Activated CD8-positive, alpha-beta T cell treated with anti-CD3 and anti-CD28 coated beads for 36 hours (primary cell): ENCODE results near the gene TMEM37. TPM values are rescaled to one million over a fixed set of nuclear protein-coding genes. Genes with fewer than 3 reads are reported as not detected.

Experiments used
- ATAC-seq: fragments of 200-7000 bp; cut with Tn5 transposase; one replicate; pipeline ENCODE4 v1.10.0; 2021; ENCODE audit warnings: mild to moderate bottlenecking, moderate library complexity
- CTCF ChIA-PET: fragments of 350-600 bp; sonication (Branson Sonifier 250); formaldehyde crosslinking; loops from one replicate; lab custom pipeline; 2021; ENCODE audit warnings: antibody characterized with exemption; lab: Charles Lee
- POLR2A ChIA-PET: fragments of 350-600 bp; sonication (Branson Sonifier 250); formaldehyde crosslinking; loops from one replicate; lab custom pipeline; 2021; ENCODE audit warnings: antibody characterized with exemption; lab: Charles Lee
- DNase-seq: peaks from one replicate; pipeline ENCODE4 v3.0.0-alpha.2; 2020
- H3K27ac Mint-ChIP-seq: one replicate; pipeline ENCODE4 v1.8.0; 2021; ENCODE audit warnings: mild to moderate bottlenecking, mixed read lengths
- H3K27me3 Mint-ChIP-seq: one replicate; pipeline ENCODE4 v1.8.0; 2021; ENCODE audit warnings: mixed read lengths
- H3K36me3 Mint-ChIP-seq: one replicate; pipeline ENCODE4 v1.8.0; 2021; ENCODE audit warnings: low read depth, mixed read lengths
- H3K4me1 Mint-ChIP-seq: one replicate; pipeline ENCODE4 v1.8.0; 2021; ENCODE audit warnings: low read depth, mixed read lengths
- H3K4me3 Mint-ChIP-seq: one replicate; pipeline ENCODE4 v1.8.0; 2021; ENCODE audit warnings: mild to moderate bottlenecking, moderate library complexity, mixed read lengths
- H3K9me3 Mint-ChIP-seq: one replicate; pipeline ENCODE4 v1.8.0; 2021; ENCODE audit warnings: mixed read lengths
- CTCF ChIP-seq: fragments of 200-600 bp; IDR thresholded peaks from one replicate; pipeline ENCODE4 v1.8.0; 2022; ENCODE audit warnings: antibody characterized with exemption, mild to moderate bottlenecking
- intact Hi-C: fragments of 100-400 bp; cut with micrococcal nuclease; formaldehyde crosslinking; loops from one replicate; pipeline ENCODE4 v1.10.0; 2022
- total RNA-seq, 2 experiments: library from RNA; stranded (reverse); gene quantifications; one replicate each; pipeline ENCODE4 v1.2.3, GENCODE V29; 2021

The TMEM37 gene
- total RNA-seq, 2 experiments from 2014 or later, result not detected

DNA sequence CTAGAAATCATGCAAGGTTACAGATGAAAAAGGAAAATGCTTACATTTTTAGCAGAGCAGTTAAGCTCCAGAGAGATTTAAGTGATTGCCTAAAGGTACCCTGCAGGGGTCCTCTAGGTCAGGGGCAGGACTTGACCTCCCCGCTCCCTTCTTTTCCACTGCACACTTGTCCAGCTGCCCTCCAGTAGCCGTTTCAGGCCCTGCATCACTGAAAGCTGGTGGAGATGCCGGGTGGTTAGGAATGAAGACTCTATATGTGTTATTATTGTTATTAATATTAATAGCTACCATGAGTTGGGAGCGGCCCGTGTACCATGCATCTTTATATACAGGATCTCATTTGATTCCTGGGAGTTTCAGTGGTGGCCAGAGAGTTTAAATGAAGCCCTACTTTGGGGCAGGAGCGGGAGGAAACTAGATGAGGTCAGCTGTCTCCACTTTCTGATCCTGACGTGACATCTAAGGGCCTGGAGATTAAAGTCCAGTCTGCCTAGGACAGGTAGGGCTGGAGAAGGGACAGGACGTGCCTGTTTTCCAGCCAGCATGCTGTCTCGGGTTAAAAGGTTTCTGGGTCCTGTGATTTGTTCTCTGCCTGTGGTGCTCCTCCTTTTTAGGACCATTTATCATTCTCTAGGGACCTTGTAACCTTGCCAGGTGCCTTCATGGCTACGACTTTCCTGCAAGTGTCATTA is 2.1 kb downstream of the TMEM37 start:
- DNase-seq (no peak), ATAC-seq (no peak)
- no peaks in the 10 kb centered on the region for H3K9me3 Mint-ChIP-seq
- H3K27me3 Mint-ChIP-seq, result peaks cover 24% of the 10 kb centered on the region
- ChIA-PET CTCF (interaction anchor here (1.7 kb wide), 1 partner anchor 43 kb away, joined by 6 read pairs; no protein-coding TSS in a partner anchor), POLR2A (no interaction called here)
- no peak overlapping the region for H3K27ac Mint-ChIP-seq
- peaks cover 3% of the 10 kb centered on the region for H3K4me1 Mint-ChIP-seq
- no peak for TF ChIP-seq CTCF
- intact Hi-C loops, result no loop called here
- no peak overlapping the region for H3K4me3 Mint-ChIP-seq
- no peaks in the 10 kb centered on the region for H3K36me3 Mint-ChIP-seq

GRCh38 chr2:119434664-119435063 is 3.0 kb downstream of the TMEM37 start:
- ATAC-seq, result no peak
- H3K27ac Mint-ChIP-seq, result no peak overlapping the region
- POLR2A ChIA-PET, result interaction anchor here (0.9 kb wide), 1 partner anchor 18 kb away, joined by 3 read pairs; no protein-coding TSS in a partner anchor
- DNase-seq, result no peak
- H3K27me3 Mint-ChIP-seq, result peaks cover 24% of the 10 kb centered on the region
- intact Hi-C loops, result no loop called here
- H3K36me3 Mint-ChIP-seq, result no peaks in the 10 kb centered on the region
- TF ChIP-seq CTCF, result no peak
- CTCF ChIA-PET, result interaction anchor here (1.7 kb wide), 1 partner anchor 42 kb away, joined by 6 read pairs; no protein-coding TSS in a partner anchor
- H3K4me3 Mint-ChIP-seq, result no peak overlapping the region
- peaks cover 3% of the 10 kb centered on the region for H3K4me1 Mint-ChIP-seq
- no peaks in the 10 kb centered on the region for H3K9me3 Mint-ChIP-seq

DNA sequence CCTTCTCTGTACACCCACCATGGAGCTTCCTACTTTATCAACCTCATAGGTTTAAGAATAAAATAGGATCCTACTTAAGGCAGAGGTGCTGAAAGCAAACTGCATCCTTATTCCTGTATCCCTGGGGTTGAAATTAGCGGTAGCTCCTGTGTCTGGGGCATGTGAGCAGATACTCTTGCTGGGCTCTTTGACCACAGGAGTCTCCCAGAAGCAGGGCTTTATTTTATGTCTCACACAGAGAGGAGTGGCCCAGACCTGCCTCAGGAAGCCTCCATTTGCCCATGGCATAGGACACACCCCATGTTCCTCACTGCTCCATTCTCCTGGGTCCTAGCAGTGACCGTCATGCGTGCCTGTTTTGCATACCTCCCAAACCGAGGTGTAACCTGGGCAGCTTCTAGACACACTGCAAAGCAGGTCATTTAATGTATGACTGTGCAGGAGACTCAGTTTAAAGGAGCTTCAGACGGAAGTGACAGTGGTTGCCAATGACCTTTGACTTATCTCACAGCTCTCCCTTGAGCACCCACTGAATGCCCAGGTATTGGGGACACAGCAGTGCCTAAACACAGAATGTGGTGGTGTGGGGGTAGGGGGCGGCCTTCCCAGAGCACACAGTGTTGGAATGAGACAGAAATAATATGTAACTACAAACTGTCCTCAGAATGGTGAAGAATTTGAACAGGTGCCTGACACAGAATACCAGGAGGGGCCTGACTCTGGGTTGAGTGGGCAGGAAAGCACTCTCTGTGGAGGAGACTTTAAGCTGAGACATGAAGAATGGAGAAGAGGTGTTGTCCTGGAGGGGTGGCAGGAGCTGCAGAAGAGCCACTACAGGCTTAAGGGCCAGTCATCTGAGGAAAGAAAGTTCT is 3.7 kb downstream of the TMEM37 start:
- ChIA-PET POLR2A (interaction anchor here (0.9 kb wide), 1 partner anchor 19 kb away, joined by 3 read pairs; no protein-coding TSS in a partner anchor), CTCF (interaction anchor here (1.7 kb wide), 1 partner anchor 42 kb away, joined by 6 read pairs; no protein-coding TSS in a partner anchor)
- peaks cover 3% of the 10 kb centered on the region for H3K4me1 Mint-ChIP-seq
- TF ChIP-seq CTCF, result no peak
- intact Hi-C loops, result no loop called here
- no peak overlapping the region for H3K4me3 Mint-ChIP-seq
- no peaks in the 10 kb centered on the region for H3K36me3 Mint-ChIP-seq
- H3K27ac Mint-ChIP-seq, result no peak overlapping the region
- no peak for ATAC-seq
- H3K9me3 Mint-ChIP-seq, result no peaks in the 10 kb centered on the region
- DNase-seq, result no peak
- peaks cover 22% of the 10 kb centered on the region for H3K27me3 Mint-ChIP-seq

DNA sequence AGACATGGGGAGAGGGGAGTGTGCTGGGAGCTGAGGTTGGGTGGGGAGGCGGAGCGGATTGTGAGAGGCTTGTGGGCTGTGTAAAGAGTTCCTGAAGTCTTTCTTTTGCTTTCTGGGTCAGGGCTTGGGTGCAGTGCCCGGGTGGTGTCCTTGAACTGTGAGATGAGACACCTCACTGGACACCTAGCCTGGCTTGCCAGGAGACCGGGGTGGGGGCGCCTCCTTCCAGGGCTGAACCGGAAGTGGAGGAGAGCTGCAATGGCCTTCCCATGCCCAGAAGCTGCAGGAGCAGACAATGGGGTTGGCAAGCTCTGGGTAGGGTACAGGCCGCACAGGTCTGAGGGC is 4.3 kb downstream of the TMEM37 start:
- Mint-ChIP-seq H3K27me3 (peaks cover 19% of the 10 kb centered on the region), H3K9me3 (no peaks in the 10 kb centered on the region), H3K4me3 (no peak overlapping the region), H3K27ac (no peak overlapping the region), H3K4me1 (peaks cover 3% of the 10 kb centered on the region), H3K36me3 (no peaks in the 10 kb centered on the region)
- POLR2A ChIA-PET, result no interaction called here
- ATAC-seq (no peak), DNase-seq (no peak)
- TF ChIP-seq CTCF, result no peak
- CTCF ChIA-PET, result no interaction called here
- intact Hi-C loops, result no loop called here
